Measurements from ENCODE around the gene FABP3. TPM values are rescaled to one million over a fixed set of nuclear protein-coding genes. Genes with fewer than 3 reads are reported as not detected.
A peak's percentile ranks its signal among the peaks of the same experiment; 100 is the strongest.

The FABP3 gene
- total RNA-seq, 1 experiment from 2014 or later: 0.49 TPM

GRCh38 chr1:31382379-31382989 is 9.6 kb upstream of the FABP3 start:
- H3K4me3 ChIP-seq (ENCODE audit: low read depth in 2 of 2, low read length in 2 of 2): no peak overlapping the region
- in situ Hi-C loops (cut with HindIII; ENCODE audit: low pct_unique_long_range_greater_than_20kb, low sequenced_read_pairs) (no loop called here), intact Hi-C loops (cut with micrococcal nuclease; ENCODE audit: unreplicated experiment) (no loop called here)
- POLR2A ChIA-PET: no interaction called here
- no TSS peak for BruUV-seq (replicated peaks)
- no peaks in the 10 kb centered on the region for H3K27me3 ChIP-seq (ENCODE audit: control insufficient read depth, insufficient read depth, low read length)
- no peak overlapping the region for H3K27ac ChIP-seq (ENCODE audit: low read length)
- no peak for TF ChIP-seq POLR2AphosphoS5 (IDR thresholded peaks at IDR 0.05; ENCODE audit: low read depth, low read length)
- no peak for TF ChIP-seq SIN3A (IDR thresholded peaks at IDR 0.05; ENCODE audit: borderline replicate concordance, insufficient read depth, low read depth, low read length)
- no peak for TF ChIP-seq REST (IDR thresholded peaks at IDR 0.05; ENCODE audit: insufficient read depth in 1 of 2, low read depth in 2 of 2, low read length in 1 of 2)
- TF ChIP-seq CTCF (IDR thresholded peaks at IDR 0.05): no peak
- no peak for TF ChIP-seq TCF7L2 (IDR thresholded peaks at IDR 0.05; ENCODE audit: low read depth, low read length)
- DNase-seq (ENCODE audit: low read depth, low spot score): no peak
- no peaks in the 10 kb centered on the region for H3K4me1 ChIP-seq (ENCODE audit: control insufficient read depth, insufficient read depth, low read length)
- no peaks in the 10 kb centered on the region for H3K36me3 ChIP-seq (ENCODE audit: control insufficient read depth, insufficient read depth, low read length)
- H3K9me3 ChIP-seq (ENCODE audit: control insufficient read depth, insufficient read depth, low read depth, low read length): no peaks in the 10 kb centered on the region
- ATAC-seq: 0 out of 2 replicates have a peak, but pooled peaks have one; percentile 17
- CTCF ChIA-PET: no interaction called here

GRCh38 chr1:31381394-31382294 is 8.8 kb upstream of the FABP3 start:
- H3K36me3 ChIP-seq (ENCODE audit: control insufficient read depth, insufficient read depth, low read length): no peaks in the 10 kb centered on the region
- no peak for TF ChIP-seq TCF7L2 (IDR thresholded peaks at IDR 0.05; ENCODE audit: low read depth, low read length)
- TF ChIP-seq REST (IDR thresholded peaks at IDR 0.05; ENCODE audit: insufficient read depth in 1 of 2, low read depth in 2 of 2, low read length in 1 of 2): no peak
- TF ChIP-seq SIN3A (IDR thresholded peaks at IDR 0.05; ENCODE audit: borderline replicate concordance, insufficient read depth, low read depth, low read length): no peak
- no peak for TF ChIP-seq POLR2AphosphoS5 (IDR thresholded peaks at IDR 0.05; ENCODE audit: low read depth, low read length)
- no peak for TF ChIP-seq CTCF (IDR thresholded peaks at IDR 0.05)
- ChIA-PET CTCF (no interaction called here), POLR2A (no interaction called here)
- no peaks in the 10 kb centered on the region for H3K9me3 ChIP-seq (ENCODE audit: control insufficient read depth, insufficient read depth, low read depth, low read length)
- no peak overlapping the region for H3K4me3 ChIP-seq (ENCODE audit: low read depth in 2 of 2, low read length in 2 of 2)
- ATAC-seq (no peak; the same call in 1 of the 2 replicates), DNase-seq (ENCODE audit: low read depth, low spot score) (no peak)
- no peak overlapping the region for H3K27ac ChIP-seq (ENCODE audit: low read length)
- H3K4me1 ChIP-seq (ENCODE audit: control insufficient read depth, insufficient read depth, low read length): no peaks in the 10 kb centered on the region
- H3K27me3 ChIP-seq (ENCODE audit: control insufficient read depth, insufficient read depth, low read length): no peaks in the 10 kb centered on the region
- no TSS peak for BruUV-seq (replicated peaks)
- intact Hi-C loops (cut with micrococcal nuclease; ENCODE audit: unreplicated experiment) (no loop called here), in situ Hi-C loops (cut with HindIII; ENCODE audit: low pct_unique_long_range_greater_than_20kb, low sequenced_read_pairs) (no loop called here)
